Thyroid gland (tissue), 4 donors: ENCODE results near the gene SF1. TPM values are rescaled to one million over a fixed set of nuclear protein-coding genes. Genes with fewer than 3 reads are reported as not detected.

Source experiments
- DNase-seq, 2 donors: peaks; one replicate each; pipeline ENCODE4 v3.0.0-alpha.2; 2019
- H3K27ac ChIP-seq, 3 donors: fragments of 200-600 bp; sonication (generic); 1 replicate in 2 of 3; 2 replicates in 1 of 3; pipeline ENCODE4 v1.5.1; 2016 to 2019; ENCODE audit warnings: mild to moderate bottlenecking in 1 of 3, moderate library complexity in 1 of 3
- H3K27me3 ChIP-seq: fragments of 200-600 bp; sonication (generic); one replicate; pipeline ENCODE4 v1.5.1; 2019
- H3K36me3 ChIP-seq, 2 donors: fragments of 200-600 bp; sonication (generic); one replicate each; pipeline ENCODE4 v1.5.1; 2016 to 2019
- H3K4me1 ChIP-seq, 2 donors: fragments of 200-600 bp; sonication (generic); one replicate each; pipeline ENCODE4 v1.5.1; 2017 to 2019
- H3K4me3 ChIP-seq, 3 donors: fragments of 200-600 bp; sonication (generic); replicated peaks in 1 of 3; 1 replicate in 2 of 3; 2 replicates in 1 of 3; pipeline ENCODE4 v1.5.1; 2016; ENCODE audit warnings: mild to moderate bottlenecking in 1 of 3
- H3K9me3 ChIP-seq: fragments of 200-600 bp; sonication (generic); one replicate; pipeline ENCODE4 v1.5.1; 2017
- POLR2A ChIP-seq, 2 donors: fragments of 450-650 bp; IDR thresholded peaks; one replicate each; pipeline ENCODE4 v1.6.1; 2017; ENCODE audit warnings: antibody characterized with exemption in 2 of 2, mild to moderate bottlenecking in 2 of 2, moderate library complexity in 1 of 2
- WGBS, 2 donors: methylation state at CpG; one replicate each; pipeline ENCODE4 v1.1.5; 2017; 5-methylcytosine and 5-hydroxymethylcytosine counted together
- intact Hi-C: fragments of 100-400 bp; cut with DNase I; formaldehyde crosslinking; loops from one replicate; pipeline ENCODE4 v1.15.1; 2023
- total RNA-seq, 4 donors: library from RNA; depleted of rRNA; stranded (reverse); fragments of >200 nt; gene quantifications; one replicate each; pipeline ENCODE4 v1.2.3, GENCODE V29; 2016
- TF ChIP-seq, protein P1 (sequence below), 6 experiments: fragments of 200-600 bp in 3 of 6; fragments of 450-650 bp in 3 of 6; sonication (generic) in 3 of 6; IDR thresholded peaks; one replicate each; pipeline ENCODE4 v1.5.1; 2016 to 2019; ENCODE audit warnings: antibody characterized with exemption in 6 of 6, mild to moderate bottlenecking in 2 of 6, inconsistent platforms in 1 of 6, moderate library complexity in 1 of 6

SF1 gene
- total RNA-seq, 4 donors from 2014 or later, result 171 to 419 (median 297) TPM

GRCh38 chr11:64751580-64751979 lies 26.8 kb downstream of the SF1 start:
- no peak for DNase-seq
- 98% methylated on average over 7 to 9 of the region's 9 CpGs for WGBS, 2 donors
- no peak overlapping the region for H3K4me3 ChIP-seq
- no peaks in the 10 kb centered on the region for H3K9me3 ChIP-seq
- peaks cover 12 to 18% of the 10 kb centered on the region in 2 donors for H3K4me1 ChIP-seq
- TF ChIP-seq, protein P1, sequence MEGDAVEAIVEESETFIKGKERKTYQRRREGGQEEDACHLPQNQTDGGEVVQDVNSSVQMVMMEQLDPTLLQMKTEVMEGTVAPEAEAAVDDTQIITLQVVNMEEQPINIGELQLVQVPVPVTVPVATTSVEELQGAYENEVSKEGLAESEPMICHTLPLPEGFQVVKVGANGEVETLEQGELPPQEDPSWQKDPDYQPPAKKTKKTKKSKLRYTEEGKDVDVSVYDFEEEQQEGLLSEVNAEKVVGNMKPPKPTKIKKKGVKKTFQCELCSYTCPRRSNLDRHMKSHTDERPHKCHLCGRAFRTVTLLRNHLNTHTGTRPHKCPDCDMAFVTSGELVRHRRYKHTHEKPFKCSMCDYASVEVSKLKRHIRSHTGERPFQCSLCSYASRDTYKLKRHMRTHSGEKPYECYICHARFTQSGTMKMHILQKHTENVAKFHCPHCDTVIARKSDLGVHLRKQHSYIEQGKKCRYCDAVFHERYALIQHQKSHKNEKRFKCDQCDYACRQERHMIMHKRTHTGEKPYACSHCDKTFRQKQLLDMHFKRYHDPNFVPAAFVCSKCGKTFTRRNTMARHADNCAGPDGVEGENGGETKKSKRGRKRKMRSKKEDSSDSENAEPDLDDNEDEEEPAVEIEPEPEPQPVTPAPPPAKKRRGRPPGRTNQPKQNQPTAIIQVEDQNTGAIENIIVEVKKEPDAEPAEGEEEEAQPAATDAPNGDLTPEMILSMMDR (IDR thresholded peaks at IDR 0.05), result no peak
- TF ChIP-seq POLR2A (IDR thresholded peaks at IDR 0.05), result no peak
- H3K27ac ChIP-seq, result no peak overlapping the region
- no peaks in the 10 kb centered on the region for H3K27me3 ChIP-seq
- no peaks in the 10 kb centered on the region for H3K36me3 ChIP-seq
- intact Hi-C loops, result no loop called here

GRCh38 chr11:64751136-64751535 lies 27.2 kb downstream of the SF1 start:
- Histone ChIP-seq H3K4me1 (peaks cover 8 to 18% of the 10 kb centered on the region in 2 donors), H3K27me3 (no peaks in the 10 kb centered on the region), H3K27ac (no peak overlapping the region), H3K36me3 (no peaks in the 10 kb centered on the region), H3K9me3 (no peaks in the 10 kb centered on the region), H3K4me3 (no peak overlapping the region)
- WGBS, 2 donors, result 94 to 95% methylated on average over 7 to 9 of the region's 9 CpGs
- intact Hi-C loops, result no loop called here
- TF ChIP-seq, protein P1 (IDR thresholded peaks at IDR 0.05), result no peak
- TF ChIP-seq POLR2A (IDR thresholded peaks at IDR 0.05), result no peak
- DNase-seq, result no peak

DNA sequence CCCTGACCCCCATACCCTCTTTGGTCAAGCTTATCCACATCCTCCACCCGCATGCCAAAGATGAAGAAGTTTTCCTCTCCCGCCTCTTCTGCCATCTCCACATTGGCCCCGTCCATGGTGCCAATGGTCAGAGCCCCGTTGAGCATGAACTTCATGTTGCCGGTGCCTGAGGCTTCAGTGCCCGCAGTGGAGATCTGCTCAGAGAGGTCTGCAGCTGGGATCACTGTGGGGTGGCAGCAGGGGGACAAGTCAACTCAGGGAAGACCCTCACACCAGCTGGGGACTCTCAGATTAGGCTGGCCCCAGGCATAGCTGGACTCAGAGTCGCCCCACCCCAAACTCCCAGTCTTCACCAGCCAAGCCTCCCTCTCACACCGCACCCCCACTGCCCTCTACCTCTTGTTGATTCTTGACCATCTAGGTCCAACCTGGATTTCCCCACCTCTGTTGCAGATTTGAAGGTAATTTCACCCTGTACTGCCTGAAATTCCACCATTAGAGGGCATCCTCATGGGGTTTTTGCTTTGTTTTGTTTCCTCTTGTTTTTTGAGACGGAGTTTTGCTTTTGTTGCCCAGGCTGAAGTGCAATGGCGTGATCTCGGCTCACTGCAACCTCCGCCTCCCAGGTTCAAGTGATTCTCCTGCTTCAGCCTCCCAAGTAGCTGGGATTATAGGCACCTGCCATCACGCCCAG lies 27.8 kb downstream of the SF1 start:
- no peak overlapping the region for H3K4me3 ChIP-seq
- no peaks in the 10 kb centered on the region for H3K9me3 ChIP-seq
- no peak overlapping the region for H3K27ac ChIP-seq
- H3K27me3 ChIP-seq, result peaks cover 6% of the 10 kb centered on the region
- H3K36me3 ChIP-seq, result no peaks in the 10 kb centered on the region
- peaks cover 7 to 20% of the 10 kb centered on the region in 2 donors for H3K4me1 ChIP-seq
- DNase-seq, result no peak
- intact Hi-C loops, result no loop called here
- no peak for TF ChIP-seq POLR2A (IDR thresholded peaks at IDR 0.05)
- TF ChIP-seq, protein P1 (IDR thresholded peaks at IDR 0.05), result no peak
- 90 to 95% methylated on average over 12 to 13 of the region's 13 CpGs for WGBS, 2 donors

DNA sequence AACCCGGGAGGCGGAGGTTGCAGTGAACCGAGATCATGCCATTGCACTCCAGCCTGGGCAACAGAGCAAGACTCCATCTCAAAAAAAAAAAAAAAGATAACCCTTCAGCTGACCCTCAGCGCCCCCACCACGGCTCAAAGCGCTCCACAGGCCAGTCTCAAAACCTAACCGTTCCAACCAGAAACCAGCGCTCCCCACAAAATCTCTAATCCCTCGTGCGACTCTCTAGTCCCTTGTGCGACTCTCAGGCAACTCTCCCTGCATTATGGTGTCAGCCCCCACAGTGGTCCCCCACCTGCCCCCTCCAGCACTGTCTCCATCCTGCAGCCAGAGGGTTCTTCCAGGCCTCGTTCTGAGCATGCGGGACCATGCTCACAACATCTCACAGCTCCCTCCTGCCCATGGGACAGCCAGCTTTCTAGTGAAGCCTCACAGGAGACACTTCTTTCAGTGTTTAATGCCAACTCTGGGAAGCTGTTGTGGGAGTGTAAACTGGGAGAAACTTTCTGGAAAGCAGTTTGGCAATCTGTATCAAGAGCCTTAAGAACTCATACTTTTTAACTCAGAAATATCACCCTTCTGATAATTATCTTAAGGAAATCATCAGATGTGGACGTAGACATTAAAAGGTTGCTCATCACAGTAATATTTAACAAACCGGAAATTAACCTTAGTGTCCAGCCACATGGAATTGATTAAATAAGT lies 30.2 kb downstream of the SF1 start:
- no peak for TF ChIP-seq POLR2A (IDR thresholded peaks at IDR 0.05)
- TF ChIP-seq, protein P1 (IDR thresholded peaks at IDR 0.05), result no peak
- no peaks in the 10 kb centered on the region for H3K36me3 ChIP-seq
- H3K27ac ChIP-seq, result no peak overlapping the region
- H3K4me3 ChIP-seq, result no peak overlapping the region
- intact Hi-C loops, result no loop called here
- DNase-seq, result no peak
- H3K4me1 ChIP-seq, result peaks cover 22 to 42% of the 10 kb centered on the region in 2 donors
- WGBS, 2 donors, result 88% methylated on average over 15 of the region's 15 CpGs
- peaks cover 21% of the 10 kb centered on the region for H3K27me3 ChIP-seq
- no peaks in the 10 kb centered on the region for H3K9me3 ChIP-seq

- Histone ChIP-seq H3K36me3 (no peaks in the 10 kb centered on the region), H3K27ac (peak overlapping the region; percentile 30 to 72 (median 63)), H3K9me3 (no peaks in the 10 kb centered on the region), H3K27me3 (peaks cover 27% of the 10 kb centered on the region), H3K4me1 (peaks cover 32 to 54% of the 10 kb centered on the region in 2 donors), H3K4me3 (peak overlapping the region in 1 of 3 donors; percentile 6)
- intact Hi-C loops, result no loop called here
- TF ChIP-seq POLR2A (IDR thresholded peaks at IDR 0.05), result no peak
- TF ChIP-seq, protein P1 (IDR thresholded peaks at IDR 0.05), result no peak
- 71 to 81% methylated on average over 5 to 9 of the region's 10 CpGs for WGBS, 2 donors
- peak in 1 of 2 donors; percentile 32 for DNase-seq
Observed at GRCh38 chr11:64746486-64746885, 31.9 kb downstream of the SF1 start.
